ENCODE results near the gene LRRC4C.
"Not testable (repeated sequence)": the region's sequence is repeated elsewhere in the genome, so short reads cannot be mapped to it uniquely, and the experiment has no call there.

Gene LRRC4C

DNA sequence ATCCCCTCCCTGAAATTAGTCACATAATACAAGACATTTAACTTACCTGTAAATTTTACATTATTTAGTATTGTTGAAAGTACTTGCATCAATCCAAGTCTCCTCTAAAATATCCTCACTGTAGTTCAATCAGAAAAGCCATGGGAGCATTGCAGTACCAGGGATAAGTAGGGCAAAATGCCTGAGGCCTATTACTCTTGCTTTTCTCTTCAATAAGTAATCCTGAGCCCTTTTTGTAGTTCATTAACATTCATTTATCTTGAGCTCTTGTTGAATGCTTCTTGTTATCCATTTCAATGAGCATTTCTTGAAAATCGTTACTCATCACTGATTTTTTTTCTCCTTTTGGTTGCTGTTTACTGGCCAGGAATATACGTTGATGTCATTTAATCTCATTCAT is 414.7 kb downstream of the LRRC4C start:
- DNase-seq (ENCODE audit: extremely low read depth in 1 of 2, low read depth in 1 of 2) = no peak

GRCh38 chr11:41042688-41043087 is 416.8 kb downstream of the LRRC4C start:
- DNase-seq (ENCODE audit: extremely low read depth in 1 of 2, low read depth in 1 of 2) = no peak

- no peak for DNase-seq (ENCODE audit: extremely low read depth in 1 of 2, low read depth in 1 of 2)
Observed at GRCh38 chr11:41040474-41040873, 419.0 kb downstream of the LRRC4C start.

DNA sequence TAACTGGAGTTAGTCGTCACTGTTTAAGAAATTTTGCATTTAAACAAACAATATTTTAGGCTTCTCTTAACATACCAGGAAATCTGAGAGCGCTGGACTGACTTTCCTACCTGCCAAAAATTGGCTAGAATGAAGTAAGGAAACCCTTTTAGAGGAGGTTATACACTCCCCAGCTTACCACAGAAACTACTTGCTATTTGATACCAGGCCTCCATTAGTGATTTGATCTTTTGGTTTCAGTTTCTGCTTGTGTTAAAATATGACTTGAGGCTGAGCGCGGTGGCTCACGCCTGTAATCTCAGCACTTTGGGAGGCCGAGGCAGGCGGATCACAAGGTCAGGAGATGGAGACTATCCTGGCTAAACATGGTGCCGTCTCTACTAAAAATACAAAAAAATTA is 419.9 kb downstream of the LRRC4C start:
- no peak for DNase-seq (ENCODE audit: extremely low read depth in 1 of 2, low read depth in 1 of 2)

- DNase-seq (ENCODE audit: extremely low read depth in 1 of 2, low read depth in 1 of 2) = no peak
Observed at GRCh38 chr11:41031551-41032060, 427.8 kb downstream of the LRRC4C start.

GRCh38 chr11:41020259-41020658 is 439.2 kb downstream of the LRRC4C start:
- no peak for DNase-seq (ENCODE audit: extremely low read depth in 1 of 2, low read depth in 1 of 2)

DNA sequence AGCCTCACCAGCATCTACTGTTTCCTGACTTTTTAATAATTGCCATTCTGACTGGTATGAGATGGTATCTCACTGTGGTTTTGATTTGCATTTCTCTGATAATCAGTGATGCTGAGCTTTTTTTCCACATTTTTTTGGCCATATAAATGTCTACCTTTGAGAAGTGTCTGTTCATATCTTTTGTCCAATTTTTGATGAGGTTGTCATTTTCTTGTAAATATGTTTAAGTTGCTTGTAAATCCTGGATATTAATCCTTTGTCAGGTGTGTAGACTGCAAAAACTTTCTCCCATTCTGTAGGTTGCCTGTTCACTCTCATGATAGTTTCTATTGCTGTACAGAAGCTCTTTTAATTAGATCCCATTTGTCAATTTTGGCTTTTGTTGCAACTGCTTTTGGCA is 439.8 kb downstream of the LRRC4C start:
- DNase-seq (ENCODE audit: extremely low read depth in 1 of 2, low read depth in 1 of 2) = not testable (repeated sequence)

- DNase-seq (ENCODE audit: extremely low read depth in 1 of 2, low read depth in 1 of 2) = no peak
Observed at GRCh38 chr11:41018224-41018623, 441.2 kb downstream of the LRRC4C start.

DNA sequence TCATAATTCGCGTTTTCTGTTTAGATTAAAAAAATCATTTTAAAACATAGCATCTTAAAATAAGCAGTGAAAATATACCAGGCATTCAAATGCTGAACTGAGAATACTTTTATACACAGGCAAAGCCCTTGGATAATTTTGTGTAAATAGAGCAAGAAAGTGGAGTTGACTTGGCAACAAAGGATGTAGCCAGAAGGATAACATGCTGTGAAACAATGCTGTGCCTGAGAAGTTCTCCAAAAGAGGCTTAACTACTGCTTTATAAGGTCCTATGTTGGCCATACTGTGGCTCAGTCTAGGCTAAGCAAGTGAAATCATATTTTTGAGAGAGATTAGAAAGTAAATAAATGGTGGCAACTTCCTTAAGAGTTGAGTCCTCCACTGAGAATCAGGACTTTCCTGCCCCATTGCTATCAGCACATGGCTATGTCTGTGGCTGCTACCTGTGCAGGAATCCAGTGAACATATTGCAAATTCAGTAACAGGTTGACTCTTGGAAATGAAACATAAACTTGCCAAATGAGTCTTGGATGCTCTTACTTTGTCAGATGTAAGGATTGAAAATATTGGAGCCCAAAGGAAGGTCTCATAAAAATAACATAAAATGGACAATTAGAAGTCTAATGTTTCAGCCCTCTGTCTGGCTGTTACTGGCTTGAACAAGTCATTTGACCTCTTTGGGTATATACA is 448.9 kb downstream of the LRRC4C start:
- DNase-seq (ENCODE audit: extremely low read depth in 1 of 2, low read depth in 1 of 2) = no peak

- DNase-seq (ENCODE audit: extremely low read depth in 1 of 2, low read depth in 1 of 2) = no peak
Observed at GRCh38 chr11:41005986-41006385, 453.5 kb downstream of the LRRC4C start.

DNA sequence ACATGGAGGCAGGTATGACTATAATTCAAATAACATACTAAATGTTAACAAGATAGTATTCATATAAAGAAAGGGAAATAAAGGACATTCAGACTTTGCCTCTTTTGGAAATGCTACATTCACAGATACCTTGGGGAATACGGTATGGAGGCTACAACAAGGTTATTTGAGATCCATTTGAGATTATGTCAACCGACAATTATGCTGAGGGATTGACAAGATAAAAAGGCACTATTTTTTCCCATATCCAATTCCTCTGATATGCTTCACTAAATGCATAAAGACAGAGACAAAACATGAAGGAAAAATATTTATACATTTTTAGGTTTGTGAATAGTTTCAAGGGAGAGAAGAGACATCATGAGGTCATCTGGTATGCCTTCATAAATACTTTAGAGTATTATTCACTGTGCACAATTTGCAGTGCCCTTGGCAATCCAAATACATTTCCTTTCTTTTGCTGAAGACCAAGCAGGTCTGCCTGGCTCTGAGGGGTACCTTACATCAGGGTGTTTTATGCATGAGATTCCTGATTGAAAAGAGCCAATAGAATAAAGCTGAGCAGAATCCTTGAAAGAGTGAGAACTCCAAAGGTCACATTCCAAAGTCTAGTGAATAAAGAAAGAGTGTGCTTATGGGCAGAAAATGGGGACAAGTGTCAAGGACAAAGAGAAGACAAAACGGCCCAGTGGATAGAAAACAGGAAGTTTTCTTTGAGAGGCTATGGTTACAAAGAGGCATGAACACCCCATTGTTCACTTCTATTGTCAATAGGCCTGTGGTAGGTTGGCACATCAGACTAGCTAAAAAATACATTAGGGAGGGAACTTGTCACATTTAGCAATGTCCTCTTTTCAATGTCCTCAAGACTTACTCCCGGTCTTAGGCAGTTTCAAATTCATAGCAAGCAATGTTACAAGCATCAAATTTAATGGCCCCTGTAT is 455.8 kb downstream of the LRRC4C start:
- no peak for DNase-seq (ENCODE audit: extremely low read depth in 1 of 2, low read depth in 1 of 2)

- no peak for DNase-seq (ENCODE audit: extremely low read depth in 1 of 2, low read depth in 1 of 2)
Observed at GRCh38 chr11:40998920-40999319, 460.5 kb downstream of the LRRC4C start.

DNA sequence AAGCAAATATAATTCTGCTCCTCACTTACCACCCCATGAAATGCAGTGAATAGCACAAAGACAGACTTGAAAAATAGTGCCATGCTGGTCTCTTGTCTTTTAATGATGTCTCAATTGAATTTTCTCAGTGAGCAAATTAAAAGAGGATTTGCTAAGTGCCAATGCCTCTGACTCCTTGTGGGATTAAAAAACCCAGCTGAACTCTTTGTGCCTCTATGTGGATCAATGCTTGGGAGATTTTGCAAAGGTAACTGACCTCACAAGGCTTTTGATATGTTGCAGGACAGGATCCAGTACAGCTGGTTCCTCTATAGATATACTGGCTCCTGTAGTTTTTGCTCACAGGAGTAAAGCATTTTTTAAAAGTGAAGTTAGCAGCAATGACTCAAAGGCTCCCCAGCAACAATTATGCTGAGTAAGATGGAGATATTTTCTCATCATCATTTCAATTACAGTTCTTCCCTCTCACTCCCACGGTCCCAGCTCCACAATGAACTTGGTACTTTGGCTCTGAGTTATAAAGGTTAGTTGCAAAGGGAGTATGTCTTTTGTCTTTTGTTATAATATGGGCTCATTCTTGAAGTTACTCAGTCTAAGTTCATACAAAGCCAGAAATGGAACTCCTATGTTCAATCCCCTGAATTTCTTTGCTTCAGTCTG is 471.5 kb downstream of the LRRC4C start:
- DNase-seq (ENCODE audit: extremely low read depth in 1 of 2, low read depth in 1 of 2) = no peak

GRCh38 chr11:40986320-40986719 is 473.1 kb downstream of the LRRC4C start:
- no peak for DNase-seq (ENCODE audit: extremely low read depth in 1 of 2, low read depth in 1 of 2)

GRCh38 chr11:40975076-40975475 is 484.4 kb downstream of the LRRC4C start:
- no peak for DNase-seq (ENCODE audit: extremely low read depth in 1 of 2, low read depth in 1 of 2)

DNA sequence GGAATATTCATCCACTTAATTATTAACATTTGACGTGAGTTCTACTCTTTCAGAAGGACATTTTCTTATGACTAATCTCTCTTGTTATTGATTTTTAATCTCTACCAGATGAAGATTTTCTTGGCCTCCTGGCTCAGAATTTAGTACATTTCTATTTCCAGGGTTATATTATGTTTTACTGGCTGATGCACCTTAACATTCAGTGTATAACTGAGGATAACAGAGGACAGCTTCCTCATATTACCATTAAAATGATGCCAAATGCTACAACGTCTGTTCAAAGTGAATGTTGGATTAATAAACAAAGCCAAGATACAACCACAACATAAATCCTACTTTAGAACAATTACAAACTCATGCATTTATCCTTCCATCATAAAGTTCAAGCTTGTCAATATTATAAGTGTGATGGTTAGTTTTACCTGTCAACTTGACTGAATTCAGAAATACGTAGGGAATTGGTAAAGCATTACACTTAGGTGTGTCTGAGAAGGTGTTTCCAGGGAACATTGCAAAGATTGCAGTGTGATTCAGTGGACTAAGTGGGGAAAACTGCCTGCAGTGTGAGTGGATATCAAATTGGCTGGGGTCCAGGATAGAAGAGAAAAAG is 485.2 kb downstream of the LRRC4C start:
- no peak for DNase-seq (ENCODE audit: extremely low read depth in 1 of 2, low read depth in 1 of 2)

DNA sequence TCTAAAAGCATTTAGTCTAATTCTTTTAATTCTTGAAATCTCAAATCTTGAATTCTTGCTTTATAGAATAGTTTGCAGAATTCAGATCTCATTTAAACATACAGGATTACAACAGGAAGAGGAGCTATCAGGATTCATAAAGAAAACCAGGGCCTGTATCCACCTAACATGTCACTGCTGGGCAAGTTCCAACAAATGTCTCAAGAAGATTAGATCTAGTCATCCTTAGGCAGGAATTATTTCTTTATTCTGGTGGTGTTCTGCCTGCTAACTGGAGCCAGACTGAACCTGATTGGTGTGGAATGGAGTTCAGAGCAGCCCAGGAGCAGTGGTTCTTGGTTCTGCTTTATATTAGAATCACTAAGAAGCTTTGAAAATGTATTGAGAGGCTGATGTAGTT is 500.7 kb downstream of the LRRC4C start:
- DNase-seq (ENCODE audit: extremely low read depth in 1 of 2, low read depth in 1 of 2) = no peak

DNA sequence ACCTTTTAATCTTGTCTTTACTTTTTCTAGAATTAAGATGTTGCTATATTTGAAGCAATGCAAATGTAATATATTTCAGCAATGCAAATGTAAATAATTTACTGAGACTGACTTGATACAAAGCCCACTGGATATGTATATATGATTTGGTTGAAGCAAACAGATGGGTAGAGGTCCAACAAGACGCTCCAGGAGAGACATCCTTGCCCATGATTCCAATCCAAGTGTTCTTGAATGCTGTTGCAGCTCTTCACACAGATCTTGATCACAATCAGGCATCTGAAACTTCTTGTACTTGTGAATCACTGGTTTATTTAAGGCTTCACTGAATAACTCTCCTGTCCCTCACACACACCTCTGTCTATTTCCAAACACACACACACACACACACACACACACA is 507.0 kb downstream of the LRRC4C start:
- no peak for DNase-seq (ENCODE audit: extremely low read depth in 1 of 2, low read depth in 1 of 2)

- DNase-seq (ENCODE audit: extremely low read depth in 1 of 2, low read depth in 1 of 2) = no peak
Observed at GRCh38 chr11:40938002-40938401, 521.5 kb downstream of the LRRC4C start.

- DNase-seq (ENCODE audit: extremely low read depth in 1 of 2, low read depth in 1 of 2) = no peak
Observed at GRCh38 chr11:40924915-40925314, 534.5 kb downstream of the LRRC4C start.

- DNase-seq (ENCODE audit: extremely low read depth in 1 of 2, low read depth in 1 of 2) = no peak
Observed at GRCh38 chr11:40921246-40921645, 538.2 kb downstream of the LRRC4C start.

All from activated CD8-positive, alpha-beta memory T cell treated with anti-CD3 and anti-CD28 coated beads for 1 hour (primary cell).